ENCODE measurements around the gene GGA2.
A peak's percentile ranks its signal among the peaks of the same experiment; 100 is the strongest.

GGA2 gene

DNA sequence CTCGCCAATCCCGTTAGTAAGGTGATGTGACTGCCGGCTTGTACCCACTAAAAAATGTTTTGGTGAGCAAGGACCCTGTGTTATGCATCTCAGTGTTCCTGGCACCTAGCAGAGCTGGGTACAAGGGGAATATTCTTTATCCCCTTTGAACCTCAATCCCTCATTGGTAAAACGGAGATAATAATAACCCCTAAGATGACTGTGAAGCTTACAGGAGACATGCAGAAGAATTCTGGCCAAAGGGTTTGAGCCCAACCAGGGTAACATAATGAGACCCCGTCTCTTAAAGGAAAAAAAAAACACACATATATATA is 896 bp downstream of the GGA2 start:
- no peak for DNase-seq (ENCODE audit: extremely low read depth, insufficient read length)
- Histone ChIP-seq H3K4me3 (replicated peaks; ENCODE audit: low read depth, low read length) (peak overlapping the region; percentile 75), H3K36me3 (ENCODE audit: control insufficient read depth, insufficient read depth, low read length) (no peaks in the 10 kb centered on the region), H3K27me3 (replicated peaks; ENCODE audit: control insufficient read depth, insufficient read depth, low read length) (no peaks in the 10 kb centered on the region)
- TF ChIP-seq, protein P1, sequence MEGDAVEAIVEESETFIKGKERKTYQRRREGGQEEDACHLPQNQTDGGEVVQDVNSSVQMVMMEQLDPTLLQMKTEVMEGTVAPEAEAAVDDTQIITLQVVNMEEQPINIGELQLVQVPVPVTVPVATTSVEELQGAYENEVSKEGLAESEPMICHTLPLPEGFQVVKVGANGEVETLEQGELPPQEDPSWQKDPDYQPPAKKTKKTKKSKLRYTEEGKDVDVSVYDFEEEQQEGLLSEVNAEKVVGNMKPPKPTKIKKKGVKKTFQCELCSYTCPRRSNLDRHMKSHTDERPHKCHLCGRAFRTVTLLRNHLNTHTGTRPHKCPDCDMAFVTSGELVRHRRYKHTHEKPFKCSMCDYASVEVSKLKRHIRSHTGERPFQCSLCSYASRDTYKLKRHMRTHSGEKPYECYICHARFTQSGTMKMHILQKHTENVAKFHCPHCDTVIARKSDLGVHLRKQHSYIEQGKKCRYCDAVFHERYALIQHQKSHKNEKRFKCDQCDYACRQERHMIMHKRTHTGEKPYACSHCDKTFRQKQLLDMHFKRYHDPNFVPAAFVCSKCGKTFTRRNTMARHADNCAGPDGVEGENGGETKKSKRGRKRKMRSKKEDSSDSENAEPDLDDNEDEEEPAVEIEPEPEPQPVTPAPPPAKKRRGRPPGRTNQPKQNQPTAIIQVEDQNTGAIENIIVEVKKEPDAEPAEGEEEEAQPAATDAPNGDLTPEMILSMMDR (IDR thresholded peaks at IDR 0.05; ENCODE audit: insufficient read depth, low read length, poor library complexity, severe bottlenecking), result no peak

DNA sequence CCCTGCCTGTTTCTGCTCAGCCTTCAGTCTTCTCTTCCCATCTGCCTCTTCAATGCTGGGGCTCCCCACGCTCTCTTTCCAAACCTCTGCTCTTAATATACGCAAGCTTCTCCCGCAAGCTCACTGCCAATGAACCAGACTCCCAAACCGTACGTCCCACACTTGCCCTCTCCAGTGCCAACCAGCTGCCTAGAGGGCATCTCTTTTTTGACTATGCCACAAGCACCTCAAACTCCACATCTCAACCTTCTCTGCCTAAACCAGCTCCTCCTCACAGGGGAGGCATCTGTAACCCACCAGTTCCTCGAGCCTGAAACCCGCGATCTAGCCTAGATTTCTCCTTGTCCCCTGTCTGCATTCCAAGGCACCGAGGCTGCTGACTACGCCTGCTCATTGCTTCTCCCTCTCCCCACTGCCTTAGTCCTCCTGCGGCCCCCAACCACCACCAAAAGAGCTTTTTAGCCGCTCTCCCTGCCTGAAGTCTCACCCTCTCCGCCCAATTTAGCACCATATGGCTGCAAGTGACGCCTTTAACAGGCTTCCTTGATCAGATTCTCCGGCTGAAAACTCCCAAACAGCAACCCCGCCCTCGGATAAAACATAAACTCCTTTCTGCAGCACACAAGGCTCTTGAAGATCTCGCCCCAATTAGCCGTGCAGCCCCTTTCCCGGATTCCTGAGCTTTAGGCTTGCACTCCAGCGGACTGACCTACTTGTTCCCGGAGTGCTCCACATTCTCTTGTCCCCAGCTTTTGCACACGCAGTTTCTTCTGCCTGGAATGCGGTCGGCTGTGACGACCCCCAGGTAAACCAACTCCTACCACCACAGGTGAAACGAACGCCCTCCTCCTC is 1.5 kb downstream of the GGA2 start:
- Histone ChIP-seq H3K4me3 (replicated peaks; ENCODE audit: low read depth, low read length) (peak overlapping the region; percentile 75), H3K27me3 (replicated peaks; ENCODE audit: control insufficient read depth, insufficient read depth, low read length) (no peaks in the 10 kb centered on the region), H3K36me3 (ENCODE audit: control insufficient read depth, insufficient read depth, low read length) (no peaks in the 10 kb centered on the region)
- TF ChIP-seq, protein P1 (IDR thresholded peaks at IDR 0.05; ENCODE audit: insufficient read depth, low read length, poor library complexity, severe bottlenecking), result no peak
- no peak for DNase-seq (ENCODE audit: extremely low read depth, insufficient read length)

DNA sequence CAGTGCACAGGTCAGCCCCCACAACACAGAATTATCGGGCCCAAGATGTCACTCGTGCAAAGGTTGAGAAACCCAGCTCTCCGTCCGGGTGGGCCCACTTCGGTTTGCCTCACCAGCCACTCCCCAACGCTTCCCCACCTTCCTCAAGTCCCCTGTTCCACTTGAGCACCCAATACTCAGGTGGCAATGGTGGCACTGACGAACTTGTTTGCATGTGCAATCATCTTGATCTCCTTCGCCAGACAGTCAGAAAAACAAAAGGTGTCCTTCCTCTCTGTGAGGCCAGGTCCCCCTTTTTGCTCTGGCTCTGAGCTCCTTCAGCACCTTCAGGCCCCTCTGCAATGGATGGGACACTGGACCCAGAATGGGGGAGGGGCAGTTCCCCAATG is 3.7 kb downstream of the GGA2 start:
- Histone ChIP-seq H3K4me3 (replicated peaks; ENCODE audit: low read depth, low read length) (peak overlapping the region; percentile 25), H3K27me3 (replicated peaks; ENCODE audit: control insufficient read depth, insufficient read depth, low read length) (no peaks in the 10 kb centered on the region), H3K36me3 (ENCODE audit: control insufficient read depth, insufficient read depth, low read length) (no peaks in the 10 kb centered on the region)
- TF ChIP-seq, protein P1 (IDR thresholded peaks at IDR 0.05; ENCODE audit: insufficient read depth, low read length, poor library complexity, severe bottlenecking), result no peak
- peak; percentile 39 for DNase-seq (ENCODE audit: extremely low read depth, insufficient read length)

DNA sequence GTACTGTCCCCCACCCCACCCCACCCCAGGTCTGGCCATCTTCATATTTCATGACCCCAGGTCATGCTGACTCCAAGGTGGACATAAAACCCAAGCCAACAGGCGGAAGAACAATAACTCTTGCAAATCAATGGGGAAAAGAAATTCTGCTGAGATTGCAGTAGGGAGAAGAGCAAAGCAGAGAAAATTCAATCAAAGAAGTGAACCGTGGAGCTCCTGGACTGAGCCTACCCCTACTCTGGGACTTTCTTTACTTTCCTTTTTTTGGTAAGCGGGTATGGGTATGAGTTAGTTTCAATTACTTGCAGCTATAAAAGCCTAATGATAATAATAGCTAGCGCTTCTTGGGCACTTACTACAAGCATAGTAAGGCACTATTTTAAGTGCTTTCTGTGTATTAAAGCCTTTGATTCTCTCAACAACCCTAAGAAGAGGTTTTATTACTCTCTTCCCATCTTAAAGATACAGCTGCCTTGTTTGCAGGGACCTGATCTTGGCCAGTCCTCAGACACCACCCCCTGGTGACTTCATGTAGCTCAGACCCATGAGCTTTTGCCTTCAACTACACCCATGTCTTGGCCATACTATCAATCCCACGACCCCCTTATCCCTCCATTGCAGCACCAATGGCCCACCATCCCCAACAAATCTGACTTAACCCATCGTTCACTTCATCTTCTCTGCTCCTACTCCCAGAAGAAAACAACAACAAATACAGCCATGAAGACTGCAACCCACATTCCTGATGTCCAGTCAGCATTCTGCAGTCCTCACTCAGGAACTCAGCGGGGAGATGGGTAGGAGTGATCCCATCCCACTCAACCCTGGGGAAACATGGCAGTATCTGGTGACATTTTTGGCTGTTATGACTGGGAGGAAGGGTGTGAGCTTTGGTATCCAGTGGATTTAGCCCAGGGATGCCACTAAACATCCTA is 4.4 kb downstream of the GGA2 start:
- DNase-seq (ENCODE audit: extremely low read depth, insufficient read length), result no peak
- no peaks in the 10 kb centered on the region for H3K36me3 ChIP-seq (ENCODE audit: control insufficient read depth, insufficient read depth, low read length)
- H3K4me3 ChIP-seq (replicated peaks; ENCODE audit: low read depth, low read length), result peak overlapping the region; percentile 25
- H3K27me3 ChIP-seq (replicated peaks; ENCODE audit: control insufficient read depth, insufficient read depth, low read length), result no peaks in the 10 kb centered on the region
- TF ChIP-seq, protein P1 (IDR thresholded peaks at IDR 0.05; ENCODE audit: insufficient read depth, low read length, poor library complexity, severe bottlenecking), result peak; percentile 34

DNA sequence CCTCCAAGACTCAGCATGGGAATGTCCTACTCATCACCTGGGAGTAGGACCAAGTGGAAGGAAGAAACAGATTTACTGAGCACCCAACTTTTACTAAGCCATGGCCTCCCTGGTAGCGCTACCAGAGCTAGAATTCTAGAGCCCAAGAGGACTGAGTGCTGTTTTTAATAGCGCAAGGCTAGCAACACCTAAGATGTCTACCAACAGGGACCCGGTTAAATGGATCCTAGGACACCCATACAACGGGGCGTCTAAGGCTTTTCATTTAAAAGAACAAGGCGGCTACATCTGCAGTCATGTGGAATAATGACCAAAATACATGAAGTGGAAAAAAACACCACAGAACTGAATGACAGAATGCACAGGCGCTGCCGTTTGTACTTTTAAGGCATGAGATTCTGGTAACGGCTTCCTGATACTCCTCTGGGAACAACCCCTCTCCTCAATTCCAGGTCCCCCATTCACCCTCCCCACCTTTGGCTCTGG is 5.1 kb downstream of the GGA2 start:
- TF ChIP-seq, protein P1 (IDR thresholded peaks at IDR 0.05; ENCODE audit: insufficient read depth, low read length, poor library complexity, severe bottlenecking), result no peak
- peak overlapping the region; percentile 25 for H3K4me3 ChIP-seq (replicated peaks; ENCODE audit: low read depth, low read length)
- DNase-seq (ENCODE audit: extremely low read depth, insufficient read length), result no peak

More for the DNA sequence above, 5.1 kb downstream of the GGA2 start:
- Histone ChIP-seq H3K27me3 (replicated peaks; ENCODE audit: control insufficient read depth, insufficient read depth, low read length) (no peaks in the 10 kb centered on the region), H3K36me3 (ENCODE audit: control insufficient read depth, insufficient read depth, low read length) (peaks cover 1% of the 10 kb centered on the region; the same call in 1 of the 2 replicates)

Measured in GM06990 (cell line).